ENCODE measurements around the gene IGSF9B.

GRCh38 chr11:133889893-133890292 is 66.9 kb downstream of the IGSF9B start:
- TF ChIP-seq, protein P1, sequence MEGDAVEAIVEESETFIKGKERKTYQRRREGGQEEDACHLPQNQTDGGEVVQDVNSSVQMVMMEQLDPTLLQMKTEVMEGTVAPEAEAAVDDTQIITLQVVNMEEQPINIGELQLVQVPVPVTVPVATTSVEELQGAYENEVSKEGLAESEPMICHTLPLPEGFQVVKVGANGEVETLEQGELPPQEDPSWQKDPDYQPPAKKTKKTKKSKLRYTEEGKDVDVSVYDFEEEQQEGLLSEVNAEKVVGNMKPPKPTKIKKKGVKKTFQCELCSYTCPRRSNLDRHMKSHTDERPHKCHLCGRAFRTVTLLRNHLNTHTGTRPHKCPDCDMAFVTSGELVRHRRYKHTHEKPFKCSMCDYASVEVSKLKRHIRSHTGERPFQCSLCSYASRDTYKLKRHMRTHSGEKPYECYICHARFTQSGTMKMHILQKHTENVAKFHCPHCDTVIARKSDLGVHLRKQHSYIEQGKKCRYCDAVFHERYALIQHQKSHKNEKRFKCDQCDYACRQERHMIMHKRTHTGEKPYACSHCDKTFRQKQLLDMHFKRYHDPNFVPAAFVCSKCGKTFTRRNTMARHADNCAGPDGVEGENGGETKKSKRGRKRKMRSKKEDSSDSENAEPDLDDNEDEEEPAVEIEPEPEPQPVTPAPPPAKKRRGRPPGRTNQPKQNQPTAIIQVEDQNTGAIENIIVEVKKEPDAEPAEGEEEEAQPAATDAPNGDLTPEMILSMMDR (conservative IDR thresholded peaks at IDR 0.05) = no peak
- TF ChIP-seq EZH2 (IDR thresholded peaks at IDR 0.05; ENCODE audit: low read depth) = no peak

Measured in PC-9 (cell line).